Measurements from ENCODE around the gene PPIB. TPM values are rescaled to one million over a fixed set of nuclear protein-coding genes. Genes with fewer than 3 reads are reported as not detected.

Gene PPIB
- total and polyA plus RNA-seq, 2 experiments from 2014 or later, result 1,188 to 1,748 TPM

- 47 to 68% methylated on average over 1 of the region's 1 CpG for WGBS, 2 experiments (ENCODE audit: low coverage in 1 of 2, low lambda C conversion rate in 2 of 2, missing lambda C conversion rate in 2 of 2)
- Histone ChIP-seq H3K4me1 (ENCODE audit: insufficient read depth) (peaks cover 17% of the 10 kb centered on the region), H3K27me3 (replicated peaks; ENCODE audit: insufficient read depth) (no peaks in the 10 kb centered on the region), H3K27ac (no peak overlapping the region), H4K20me1 (ENCODE audit: insufficient read depth) (peaks cover 13% of the 10 kb centered on the region; the same call in 1 of the 2 replicates), H3K9ac (no peak overlapping the region), H3F3A (ENCODE audit: insufficient read depth) (peaks cover 4% of the 10 kb centered on the region; the same call in 1 of the 2 replicates), H3K4me2 (ENCODE audit: unreplicated experiment) (no peak overlapping the region), H3K79me2 (ENCODE audit: insufficient read depth) (peaks cover 100% of the 10 kb centered on the region), H3K4me3 (no peak overlapping the region), H3K9me3 (ENCODE audit: low read depth) (no peaks in the 10 kb centered on the region), H2AFZ (no peak overlapping the region), H3K36me3 (ENCODE audit: low read depth) (no peaks in the 10 kb centered on the region), H3K9me2 (ENCODE audit: insufficient read depth) (no peaks in the 10 kb centered on the region)
- no peak for DNase-seq
- in situ Hi-C loops (cut with MboI), result no loop called here
- TF ChIP-seq EZH2 (IDR thresholded peaks at IDR 0.05; ENCODE audit: insufficient read depth, poor library complexity, severe bottlenecking), result no peak
- no peak for TF ChIP-seq EZH2phosphoT487 (IDR thresholded peaks at IDR 0.05; ENCODE audit: insufficient read depth, low read depth)
Observed at GRCh38 chr15:64107337-64107736, 55.5 kb downstream of the PPIB start.

Small RNA genes within 50 kb of the gene (small RNA-seq; reads per million reads assigned to genes)
- gene RF00019 (ENCODE audit: low read depth, low replicate concordance), result not detected

Other genes with a start within 250 kb of the PPIB start
- 2.1 and 7.5 TPM in 2 replicates for gene DAPK2, start 116.5 kb downstream of the PPIB start, total RNA-seq (2014; rRNA removed; shearing (Covaris generic))
- 5.2 and 5.8 TPM in 2 replicates for gene DAPK2, start 116.5 kb downstream of the PPIB start, polyA plus RNA-seq (2016; fragmentation: Nextera tagmentation; extraction: Ambion mirVana)
- 40.5 and 53.9 TPM in 2 replicates for gene CIAO2A, start 69.2 kb downstream of the PPIB start, total RNA-seq (2014; rRNA removed; shearing (Covaris generic))
- gene CIAO2A, start 69.2 kb downstream of the PPIB start, polyA plus RNA-seq (2016; fragmentation: Nextera tagmentation; extraction: Ambion mirVana), result 93.2 and 93.8 TPM in 2 replicates
- gene SNX1, start 67.0 kb downstream of the PPIB start, total RNA-seq (2014; rRNA removed; shearing (Covaris generic)), result 34.9 and 40.5 TPM in 2 replicates
- gene SNX1, start 67.0 kb downstream of the PPIB start, polyA plus RNA-seq (2016; fragmentation: Nextera tagmentation; extraction: Ambion mirVana), result 102 and 103 TPM in 2 replicates
- gene SNX22, start 11.3 kb downstream of the PPIB start, total RNA-seq (2014; rRNA removed; shearing (Covaris generic)), result not detected in 2 replicates
- 0.66 and 0.94 TPM in 2 replicates for gene SNX22, start 11.3 kb downstream of the PPIB start, polyA plus RNA-seq (2016; fragmentation: Nextera tagmentation; extraction: Ambion mirVana)
- gene CSNK1G1, start 193.2 kb upstream of the PPIB start, total RNA-seq (2014; rRNA removed; shearing (Covaris generic)), result 14.3 and 17.1 TPM in 2 replicates
- gene CSNK1G1, start 193.2 kb upstream of the PPIB start, polyA plus RNA-seq (2016; fragmentation: Nextera tagmentation; extraction: Ambion mirVana), result 14.8 and 17.2 TPM in 2 replicates
- 16.0 and 21.2 TPM in 2 replicates for gene PCLAF, start 218.4 kb upstream of the PPIB start, total RNA-seq (2014; rRNA removed; shearing (Covaris generic))
- 43.2 and 44.5 TPM in 2 replicates for gene PCLAF, start 218.4 kb upstream of the PPIB start, polyA plus RNA-seq (2016; fragmentation: Nextera tagmentation; extraction: Ambion mirVana)
- 6.9 and 9.0 TPM in 2 replicates for gene TRIP4, start 224.8 kb upstream of the PPIB start, total RNA-seq (2014; rRNA removed; shearing (Covaris generic))
- gene TRIP4, start 224.8 kb upstream of the PPIB start, polyA plus RNA-seq (2016; fragmentation: Nextera tagmentation; extraction: Ambion mirVana), result 32.9 and 33.5 TPM in 2 replicates